ENCODE data around the gene PARP3. TPM values are rescaled to one million over a fixed set of nuclear protein-coding genes. Genes with fewer than 3 reads are reported as not detected.

The PARP3 gene
- total RNA-seq, 1 experiment from 2014 or later = 17.5 TPM

- Histone ChIP-seq H3K27me3 (ENCODE audit: insufficient read depth, low read length) (no peaks in the 10 kb centered on the region), H3K9me3 (ENCODE audit: control insufficient read depth in 1 of 2, insufficient read depth in 1 of 2, low read depth in 1 of 2, low read length in 2 of 2) (no peaks in the 10 kb centered on the region), H3K9ac (ENCODE audit: low read length) (no peak overlapping the region), H4K20me1 (ENCODE audit: insufficient read depth) (no peaks in the 10 kb centered on the region), H3K27ac (ENCODE audit: low read depth, low read length) (no peak overlapping the region), H3K4me3 (replicated peaks in 1 of 2; ENCODE audit: low read depth in 1 of 2, low read length in 2 of 2) (no peak overlapping the region), H3K79me2 (ENCODE audit: insufficient read depth, low read length) (no peaks in the 10 kb centered on the region), H2AFZ (ENCODE audit: low read depth, low read length, poor library complexity, severe bottlenecking) (no peak overlapping the region), H3K9me2 (ENCODE audit: insufficient read depth) (no peaks in the 10 kb centered on the region), H3K4me2 (ENCODE audit: low read length) (no peak overlapping the region), H3K4me1 (ENCODE audit: control insufficient read depth in 1 of 2, insufficient read depth in 2 of 2, low read length in 2 of 2) (no peaks in the 10 kb centered on the region), H3K36me3 (ENCODE audit: control insufficient read depth in 1 of 2, insufficient read depth in 2 of 2, low read length in 2 of 2) (peaks cover 15 to 29% of the 10 kb centered on the region in 2 experiments; a peak in 3 of 4 replicates)
- CTCF ChIA-PET = no interaction called here
- no TSS peak for BruUV-seq (replicated peaks)
- TF ChIP-seq YY1 (IDR thresholded peaks at IDR 0.05; ENCODE audit: extremely low read depth, insufficient replicate concordance, low read depth, low read length) = no peak
- TF ChIP-seq EZH2 (IDR thresholded peaks at IDR 0.05) = no peak
- no peak for TF ChIP-seq CBX3 (IDR thresholded peaks at IDR 0.05; ENCODE audit: low read depth)
- TF ChIP-seq, protein P1, sequence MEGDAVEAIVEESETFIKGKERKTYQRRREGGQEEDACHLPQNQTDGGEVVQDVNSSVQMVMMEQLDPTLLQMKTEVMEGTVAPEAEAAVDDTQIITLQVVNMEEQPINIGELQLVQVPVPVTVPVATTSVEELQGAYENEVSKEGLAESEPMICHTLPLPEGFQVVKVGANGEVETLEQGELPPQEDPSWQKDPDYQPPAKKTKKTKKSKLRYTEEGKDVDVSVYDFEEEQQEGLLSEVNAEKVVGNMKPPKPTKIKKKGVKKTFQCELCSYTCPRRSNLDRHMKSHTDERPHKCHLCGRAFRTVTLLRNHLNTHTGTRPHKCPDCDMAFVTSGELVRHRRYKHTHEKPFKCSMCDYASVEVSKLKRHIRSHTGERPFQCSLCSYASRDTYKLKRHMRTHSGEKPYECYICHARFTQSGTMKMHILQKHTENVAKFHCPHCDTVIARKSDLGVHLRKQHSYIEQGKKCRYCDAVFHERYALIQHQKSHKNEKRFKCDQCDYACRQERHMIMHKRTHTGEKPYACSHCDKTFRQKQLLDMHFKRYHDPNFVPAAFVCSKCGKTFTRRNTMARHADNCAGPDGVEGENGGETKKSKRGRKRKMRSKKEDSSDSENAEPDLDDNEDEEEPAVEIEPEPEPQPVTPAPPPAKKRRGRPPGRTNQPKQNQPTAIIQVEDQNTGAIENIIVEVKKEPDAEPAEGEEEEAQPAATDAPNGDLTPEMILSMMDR (IDR thresholded peaks at IDR 0.05 in 2 of 3, conservative IDR thresholded peaks at IDR 0.05 in 1 of 3; ENCODE audit: borderline replicate concordance in 1 of 3, insufficient read depth in 1 of 3, low read depth in 2 of 3, low read length in 2 of 3) = no peak
- no peak for TF ChIP-seq SRF (IDR thresholded peaks at IDR 0.05; ENCODE audit: low read depth)
- no peak for TF ChIP-seq FOSL1 (IDR thresholded peaks at IDR 0.05; ENCODE audit: low read depth)
- TF ChIP-seq ELF1 (IDR thresholded peaks at IDR 0.05; ENCODE audit: borderline replicate concordance, low read depth) = no peak
- TF ChIP-seq ZNF274 (IDR thresholded peaks at IDR 0.05; ENCODE audit: low read depth, low read length) = no peak
- TF ChIP-seq EGR1 (IDR thresholded peaks at IDR 0.05; ENCODE audit: low read depth) = no peak
- no peak for TF ChIP-seq SIN3A (IDR thresholded peaks at IDR 0.05; ENCODE audit: low read depth)
- DNase-seq (ENCODE audit: low read depth, low spot score) (no peak), ATAC-seq (no peak)
- intact Hi-C loops (cut with micrococcal nuclease) = no loop called here
- POLR2A ChIA-PET = no interaction called here
- RAD21 ChIA-PET (ENCODE audit: low non-redundant PET in 1 of 2, low total read pairs in 2 of 2, uncharacterized antibody in 2 of 2, unreplicated experiment in 2 of 2) = no interaction called here
Observed at GRCh38 chr3:51930439-51930838, 11.7 kb upstream of the PARP3 start.
